Inferior parietal cortex (tissue), 1 donor: ENCODE results near the gene PIM2.

Source experiments
- DNase-seq: peaks from one replicate; pipeline ENCODE4 v3.0.0-alpha.2; 2016; ENCODE audit errors: extremely low spot score

Gene PIM2

DNA sequence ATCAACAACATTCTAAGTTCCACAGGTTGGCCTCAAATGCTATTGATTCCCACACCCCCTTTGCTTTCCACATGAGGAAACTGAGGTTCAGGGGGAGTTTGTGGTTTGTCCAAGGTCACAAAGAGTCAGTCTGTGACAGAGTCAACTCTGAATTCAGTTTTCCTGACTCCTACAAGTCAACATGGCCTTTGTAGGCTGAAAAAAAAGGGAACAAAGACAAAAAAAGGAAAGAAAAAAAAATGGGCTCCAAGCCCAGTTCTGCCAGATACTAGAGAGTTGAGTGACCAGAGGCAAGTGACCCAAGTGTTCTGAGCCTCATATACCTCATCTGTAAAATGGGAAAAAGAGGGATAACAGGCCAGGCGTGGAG is 16.5 kb upstream of the PIM2 start:
- no peak for DNase-seq

DNA sequence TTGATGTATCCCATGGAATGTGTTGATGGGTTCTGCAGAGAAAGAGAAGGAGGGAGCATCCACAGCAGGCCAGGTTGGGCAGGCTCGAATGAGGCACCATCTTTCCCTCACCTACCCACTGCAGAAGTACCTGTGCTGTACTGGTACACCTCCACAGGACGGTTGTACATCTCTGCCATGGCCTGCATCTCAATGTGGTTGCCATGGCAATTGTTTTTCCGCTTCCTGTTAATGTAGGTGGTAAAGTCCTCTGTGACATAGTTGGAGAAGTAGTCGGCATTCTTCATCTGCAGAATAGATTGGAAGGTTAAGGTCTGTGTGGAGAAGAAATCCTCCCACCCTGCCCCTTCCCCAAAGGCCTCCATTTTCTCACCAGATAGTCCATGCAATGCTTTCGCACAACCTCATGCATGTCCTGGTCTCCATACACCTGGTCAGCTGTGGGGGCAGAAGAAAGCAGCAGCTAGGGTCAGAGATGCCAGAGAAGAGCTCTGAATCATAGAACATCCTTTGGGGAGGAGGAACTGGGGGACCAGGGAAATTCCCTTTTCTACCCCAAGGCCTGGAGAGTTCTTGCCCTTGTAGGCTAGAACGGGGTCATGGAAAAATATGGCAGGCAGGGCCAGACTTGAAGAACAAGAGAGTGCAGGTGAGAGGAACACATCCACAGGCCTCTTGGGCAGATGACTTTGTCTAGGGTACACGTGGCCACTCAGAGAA is 15.9 kb upstream of the PIM2 start:
- DNase-seq = no peak

DNA sequence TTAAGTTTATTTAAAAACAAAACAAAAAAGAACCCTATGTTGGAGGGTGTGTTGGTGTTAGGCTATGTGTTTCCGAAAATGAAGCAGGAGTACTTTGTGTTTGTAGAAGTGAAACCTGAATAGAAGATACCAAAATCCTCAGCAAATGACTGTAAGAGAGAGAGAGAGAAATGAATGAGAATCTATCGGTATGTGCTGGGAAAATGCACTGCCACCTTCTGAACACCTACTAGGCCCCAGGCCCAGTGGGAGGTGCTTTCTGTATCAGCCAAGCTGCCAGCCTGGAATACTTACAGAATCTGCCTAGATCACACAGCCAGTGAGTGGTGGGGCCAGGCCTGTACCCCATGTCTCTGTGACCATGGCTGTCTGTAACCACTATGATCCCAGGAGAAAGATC is 14.9 kb upstream of the PIM2 start:
- DNase-seq = no peak

DNA sequence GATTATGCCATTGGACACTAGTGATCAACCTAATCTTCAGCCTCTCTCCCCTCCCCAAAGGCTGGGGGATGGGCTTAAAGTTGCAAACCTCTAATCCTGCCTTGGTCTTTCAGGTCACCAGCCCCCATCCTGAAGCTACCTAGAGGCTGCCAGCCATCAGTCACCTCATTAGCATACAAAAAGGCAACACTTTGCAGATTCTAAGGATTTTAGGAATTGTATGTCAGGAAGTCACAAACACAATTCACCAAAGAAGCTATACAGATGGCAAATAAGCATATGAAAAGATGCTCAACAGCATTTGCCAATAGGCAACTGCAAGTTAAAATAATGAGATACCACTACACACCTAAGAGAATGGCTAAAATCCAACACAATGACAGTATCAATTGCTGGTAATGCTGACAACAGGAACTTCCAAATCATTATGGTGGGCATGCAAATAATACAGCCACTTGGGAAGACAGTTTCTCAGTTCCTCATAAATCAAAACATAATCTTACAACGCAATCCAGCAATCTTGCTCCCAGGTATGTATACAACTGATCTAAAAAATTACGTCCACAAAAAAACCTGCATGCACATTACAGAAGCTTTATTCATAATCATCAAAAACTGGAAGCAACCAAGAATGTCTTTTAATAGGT is 9.0 kb upstream of the PIM2 start:
- DNase-seq = no peak

DNA sequence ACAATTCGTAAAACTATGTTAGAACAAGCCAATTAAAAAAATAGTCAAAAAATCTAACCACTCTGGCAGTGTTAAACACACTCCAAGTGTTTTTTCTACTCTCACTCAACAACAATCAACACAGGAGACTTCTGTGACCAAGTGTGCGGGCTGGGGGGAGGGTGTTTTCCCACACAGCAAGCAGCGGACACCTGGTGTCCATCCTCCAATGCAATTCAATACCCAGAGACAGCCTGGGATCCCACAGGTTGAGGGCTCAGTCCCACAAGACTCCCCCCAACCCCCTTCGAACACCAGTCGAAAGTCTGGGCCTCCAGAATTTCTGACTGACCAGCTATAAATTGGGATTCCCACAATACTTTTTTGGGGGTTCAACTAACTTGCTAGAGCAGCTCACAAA is 8.3 kb upstream of the PIM2 start:
- DNase-seq = no peak

DNA sequence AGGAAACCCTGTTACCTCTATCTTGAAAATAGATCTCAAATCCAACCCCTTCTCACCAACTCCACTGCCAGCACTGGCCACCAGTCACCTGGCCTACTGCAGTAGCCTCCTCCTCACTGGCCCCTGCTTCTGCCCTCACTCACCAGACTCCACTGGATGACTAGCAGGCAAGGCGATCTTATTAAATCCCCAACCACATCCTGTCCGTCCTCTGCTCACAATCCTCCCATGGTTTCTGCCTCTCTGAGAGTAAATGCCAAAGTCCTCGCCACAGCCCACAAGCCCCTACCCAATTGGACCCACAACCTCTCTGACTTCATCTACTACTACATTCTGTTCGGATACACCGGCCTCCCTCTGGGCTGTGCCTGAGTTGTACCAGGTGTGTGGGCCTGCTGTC is 5.4 kb upstream of the PIM2 start:
- DNase-seq = no peak

DNA sequence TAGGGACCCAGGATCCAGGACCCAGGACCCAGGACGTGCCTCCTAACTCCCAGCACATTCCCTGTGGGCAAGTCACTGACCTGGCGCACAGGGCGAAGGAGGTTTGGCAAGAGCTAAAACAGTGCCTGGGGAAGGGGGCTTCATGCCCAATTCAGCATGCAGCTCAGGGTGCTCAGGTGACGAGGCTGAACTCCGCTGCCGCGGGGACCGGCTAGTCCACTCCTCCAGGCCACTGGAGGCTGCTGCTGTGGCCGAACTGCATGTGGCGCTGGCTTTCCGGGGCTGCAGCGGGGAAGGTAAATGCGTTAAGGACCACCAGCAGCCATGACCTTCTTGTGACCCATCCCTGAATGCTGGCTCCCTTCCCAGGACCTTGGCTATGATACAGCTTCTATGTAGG is 4.9 kb upstream of the PIM2 start:
- no peak for DNase-seq

DNA sequence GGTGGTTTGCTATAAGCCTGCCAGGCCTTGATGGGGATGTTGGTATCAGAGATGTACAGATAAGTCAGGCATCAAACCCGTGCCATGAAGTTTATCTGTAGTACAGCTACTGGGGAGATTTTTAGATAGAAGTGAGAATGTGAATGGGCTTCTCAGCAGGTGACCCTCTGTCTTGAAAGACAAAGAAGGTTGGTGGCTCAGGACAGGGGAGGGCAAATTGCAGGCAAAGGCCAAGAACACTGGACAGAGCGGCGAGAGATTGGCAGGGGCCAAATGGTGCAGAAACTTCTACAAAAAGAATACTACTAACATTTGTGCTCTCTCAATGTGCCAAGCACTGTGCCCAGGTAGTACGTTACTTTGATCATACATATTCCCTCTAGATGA is 1.9 kb upstream of the PIM2 start:
- DNase-seq = no peak

DNA sequence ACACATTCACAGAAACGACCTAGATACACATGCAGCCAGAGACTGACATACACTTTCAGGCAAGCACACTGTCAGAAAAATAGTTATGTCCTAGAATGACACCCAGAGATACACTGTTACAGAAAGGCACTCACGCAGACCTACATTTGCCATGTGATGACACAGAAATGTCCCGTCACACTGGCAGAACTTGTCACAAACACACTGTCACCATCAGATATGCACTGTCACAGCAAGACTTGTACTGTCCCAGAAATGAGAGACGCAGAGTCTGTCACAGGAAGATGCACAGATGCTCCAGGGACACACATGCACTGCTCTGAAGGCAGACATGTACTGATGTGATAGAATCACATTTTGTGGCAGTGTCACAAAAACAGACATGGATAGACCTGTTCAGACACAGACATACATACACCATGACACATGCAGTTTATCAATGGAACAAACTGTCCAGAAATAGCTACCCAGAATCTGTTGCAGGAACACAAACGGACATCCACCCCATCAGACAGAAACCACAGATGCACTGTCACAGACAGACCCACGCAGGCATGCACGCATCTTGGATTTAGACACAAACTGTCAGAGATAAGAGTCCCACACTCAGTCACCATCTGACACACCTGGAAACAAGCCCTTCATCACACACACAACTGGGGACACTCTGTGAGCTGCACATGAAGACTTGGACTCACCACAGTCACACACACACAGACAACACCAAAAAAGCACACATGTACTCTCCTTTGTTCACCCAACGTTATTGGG is 1.3 kb upstream of the PIM2 start:
- DNase-seq = no peak

DNA sequence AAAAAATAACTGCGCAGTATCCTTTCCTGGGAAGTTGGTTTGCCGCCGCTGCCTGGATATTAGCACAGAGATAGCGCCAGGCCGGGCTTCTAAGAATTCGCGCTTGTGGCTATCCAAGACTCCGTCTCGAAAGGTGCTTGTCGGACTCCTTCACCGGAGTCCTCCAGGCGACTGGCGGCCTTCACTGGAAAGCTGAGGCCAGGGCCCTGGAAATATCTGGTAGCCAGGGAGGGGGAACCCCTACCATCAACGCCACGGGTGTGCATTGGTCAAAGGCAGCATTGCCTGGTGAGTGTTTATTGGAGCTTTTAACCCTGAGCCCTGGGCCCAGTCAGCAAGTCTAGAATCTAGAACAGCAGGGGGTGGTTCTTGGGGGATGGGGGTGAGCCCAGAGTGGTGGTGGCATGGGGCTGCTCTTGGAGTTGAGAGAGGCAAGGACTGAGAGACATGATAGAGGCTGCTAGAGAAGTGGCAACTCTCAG is 577 bp upstream of the PIM2 start:
- no peak for DNase-seq

DNA sequence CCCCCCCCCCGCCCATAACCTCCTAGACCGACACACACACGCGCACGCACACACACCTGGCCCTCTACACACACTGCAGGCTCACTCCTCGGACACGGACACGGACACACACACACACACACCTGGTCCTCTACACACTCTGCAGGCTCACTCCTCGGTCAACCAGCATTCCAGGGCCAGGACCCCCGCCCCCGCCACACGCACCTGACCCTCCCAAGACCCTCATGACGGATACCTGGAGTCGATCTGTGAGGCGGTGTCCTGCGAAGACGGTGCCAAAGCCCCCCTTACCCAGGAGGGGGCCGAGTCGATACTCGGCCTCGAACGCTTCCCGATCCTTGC is 552 bp downstream of the PIM2 start:
- no peak for DNase-seq

DNA sequence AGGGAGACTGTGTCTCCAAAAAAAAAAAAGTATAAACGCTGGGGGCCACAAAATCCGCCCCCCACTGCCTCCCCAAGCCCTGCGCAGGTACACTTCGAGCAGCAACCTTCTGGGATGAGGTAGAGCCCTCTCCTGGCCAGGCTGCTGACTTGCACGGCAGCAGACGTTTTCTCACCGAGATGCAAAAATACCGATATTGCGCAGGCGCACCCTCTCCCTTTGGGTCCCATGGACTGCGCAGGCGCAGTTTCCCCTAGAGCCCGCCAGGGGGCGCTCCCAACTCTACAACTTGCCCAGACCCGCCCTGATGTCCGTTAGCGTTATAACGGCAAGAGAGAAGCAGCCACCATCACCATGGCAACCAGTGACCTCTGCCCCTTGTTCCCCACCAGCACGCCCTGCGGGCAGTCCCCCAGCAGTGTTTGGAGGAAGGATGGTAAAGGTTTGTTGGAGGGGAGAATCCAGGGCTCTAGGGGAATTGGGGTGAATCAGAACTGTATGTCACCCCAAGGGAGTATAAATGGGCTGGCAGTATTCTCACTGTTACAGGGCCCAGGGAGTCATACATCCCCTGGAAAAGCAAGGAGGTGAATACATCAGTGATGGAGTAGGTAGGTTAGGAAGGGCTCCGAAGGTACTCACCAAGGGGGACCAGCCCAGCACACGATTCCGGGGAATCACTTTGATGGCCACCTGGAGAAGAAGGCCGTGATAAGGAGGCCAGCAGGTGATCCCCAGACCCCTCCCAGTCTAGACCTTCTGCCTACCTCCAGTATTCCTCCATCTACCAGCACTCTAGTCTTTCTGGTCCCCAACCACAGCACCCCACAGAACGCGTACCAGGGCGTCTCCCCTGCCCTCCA is 1.5 kb downstream of the PIM2 start:
- DNase-seq = peak; percentile 89

DNA sequence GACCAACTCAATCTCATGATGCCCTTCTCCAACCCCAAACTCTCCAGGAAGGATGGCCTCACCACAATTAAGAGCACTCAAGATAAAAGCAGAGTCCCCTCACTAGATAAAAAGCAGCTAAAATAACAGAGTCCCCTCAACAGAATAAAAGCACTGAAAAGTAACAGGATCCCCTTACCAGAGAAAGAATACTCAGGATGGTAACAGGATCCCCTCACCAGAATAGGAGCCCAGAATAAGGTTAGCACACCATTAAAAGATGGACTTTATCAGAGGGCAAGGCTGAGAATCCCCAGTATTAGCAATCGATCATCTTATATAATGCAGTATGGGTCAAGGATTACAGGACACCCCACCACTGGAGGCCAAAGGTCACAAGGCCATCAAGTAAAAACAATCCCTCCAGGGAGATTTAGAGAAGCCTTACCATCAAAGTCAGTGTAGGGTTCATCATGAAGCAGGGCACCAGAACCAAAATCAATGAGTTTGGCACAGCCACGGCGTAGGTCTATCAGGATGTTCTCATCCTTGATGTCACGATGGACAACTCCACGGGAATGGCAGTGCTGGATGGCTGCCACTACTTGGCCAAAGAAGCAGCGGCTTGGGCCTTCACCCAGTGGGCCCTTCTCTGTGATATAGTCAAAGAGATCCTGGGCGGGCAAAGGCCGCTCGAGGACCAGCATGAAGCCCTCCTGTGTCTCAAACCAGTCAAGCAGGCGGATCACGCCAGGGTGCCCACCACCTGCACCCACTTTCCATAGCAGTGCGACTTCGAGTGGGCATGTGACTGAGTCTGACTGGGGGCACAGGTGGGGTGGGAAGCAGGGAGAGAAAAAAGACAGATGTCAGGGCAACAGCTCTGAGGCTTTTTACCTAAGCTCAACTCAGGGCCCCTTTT is 4.0 kb downstream of the PIM2 start:
- no peak for DNase-seq

DNA sequence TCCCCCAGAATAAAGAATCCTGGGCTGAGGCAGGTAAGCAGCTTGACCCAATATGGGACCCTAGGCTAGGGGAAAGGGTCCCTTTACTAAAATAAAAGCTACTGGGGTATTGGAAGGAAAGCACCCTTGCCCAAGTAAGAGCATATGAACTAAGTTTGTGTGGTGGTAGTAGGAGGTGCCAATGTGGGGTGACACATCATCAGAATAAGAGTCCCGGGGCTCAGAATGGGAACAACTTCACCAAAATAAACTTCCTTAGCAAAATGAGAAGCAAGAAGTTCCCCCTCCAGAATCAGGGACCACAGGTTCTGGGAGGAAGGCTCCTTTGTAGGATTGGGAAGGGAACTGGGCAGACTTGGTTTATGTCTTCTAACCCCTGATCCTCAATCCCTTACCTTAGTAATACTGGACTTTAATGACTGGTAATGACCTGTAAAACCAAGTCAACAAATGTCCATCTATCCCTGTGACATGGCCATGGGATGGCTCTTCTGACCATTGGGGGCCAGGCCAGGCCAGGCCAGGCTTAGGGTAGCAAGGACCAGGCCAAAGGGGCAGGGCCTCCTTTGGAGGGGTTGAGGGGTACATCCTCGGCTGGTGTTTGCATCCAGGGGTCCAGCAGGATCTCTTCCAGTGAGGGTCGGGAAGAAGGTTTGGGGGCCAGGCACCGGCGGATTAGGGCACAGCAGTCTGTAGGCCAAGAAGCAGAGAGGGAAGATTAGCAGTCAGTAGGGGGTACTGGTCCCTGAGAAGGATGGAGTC is 5.0 kb downstream of the PIM2 start:
- no peak for DNase-seq

DNA sequence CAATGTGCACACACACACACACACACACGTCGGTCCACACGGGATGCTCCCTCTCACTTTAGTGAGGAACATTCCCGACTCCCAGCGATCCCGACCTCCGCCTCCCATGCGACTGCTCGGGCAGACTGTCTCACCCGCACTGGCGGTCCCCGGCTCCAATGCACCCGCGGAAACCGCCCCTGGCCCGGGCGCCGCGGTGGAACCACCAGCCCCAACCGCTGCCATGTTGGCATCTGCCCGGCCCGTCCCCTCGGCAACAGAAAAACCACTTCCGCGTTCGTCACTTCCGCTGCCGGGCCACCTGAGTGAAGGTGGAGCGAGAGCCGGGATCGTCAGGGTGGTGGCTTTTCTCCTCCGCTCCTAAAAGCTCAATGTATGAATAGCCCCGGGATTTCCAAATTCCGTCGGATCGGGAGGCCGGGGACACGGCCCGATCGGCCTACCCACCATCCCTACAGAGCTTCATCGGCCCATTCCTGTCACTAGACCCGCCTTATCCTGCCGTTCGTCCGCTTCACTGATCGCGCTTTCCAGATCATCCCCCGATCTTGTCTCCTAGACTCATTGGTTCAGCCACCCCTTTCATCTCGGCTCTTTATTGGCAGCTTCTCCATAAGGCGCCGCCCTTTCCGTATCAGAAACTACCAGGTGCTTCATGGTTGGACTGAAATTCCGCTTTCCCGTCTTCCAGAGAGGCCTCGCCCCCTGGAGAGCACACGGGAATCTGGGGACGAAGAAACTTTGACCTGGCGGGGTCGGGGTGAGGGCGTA is 7.2 kb downstream of the PIM2 start, which contains the start of gene SLC35A2:
Gene SLC35A2 (minus strand): TSS at position 235 of the 771 bp plus-strand sequence. CDS start 10 bp downstream, at position 225.
- peak; percentile 78 for DNase-seq

DNA sequence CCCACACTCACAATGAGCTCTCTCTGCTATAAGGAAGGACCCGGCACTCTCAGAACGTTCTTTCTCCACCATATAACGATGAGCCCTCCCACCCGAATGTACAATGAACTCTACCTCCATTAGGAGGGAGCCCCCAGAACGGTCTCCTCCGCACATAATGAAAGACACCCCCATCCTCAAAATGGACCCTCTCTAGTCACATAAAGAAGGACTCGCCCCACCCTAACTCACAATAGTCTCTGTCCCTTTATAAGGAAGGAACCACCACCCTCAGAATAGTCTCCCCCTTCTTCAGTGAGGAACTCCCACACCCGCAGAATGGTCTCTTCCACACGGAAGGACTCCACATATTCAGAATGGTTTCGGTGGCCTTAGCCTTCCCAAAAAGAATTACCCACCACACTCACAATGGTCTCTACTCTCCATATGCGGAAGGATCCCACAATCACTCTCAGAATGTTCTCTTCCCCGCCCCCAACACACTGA is 7.9 kb downstream of the PIM2 start:
- no peak for DNase-seq

DNA sequence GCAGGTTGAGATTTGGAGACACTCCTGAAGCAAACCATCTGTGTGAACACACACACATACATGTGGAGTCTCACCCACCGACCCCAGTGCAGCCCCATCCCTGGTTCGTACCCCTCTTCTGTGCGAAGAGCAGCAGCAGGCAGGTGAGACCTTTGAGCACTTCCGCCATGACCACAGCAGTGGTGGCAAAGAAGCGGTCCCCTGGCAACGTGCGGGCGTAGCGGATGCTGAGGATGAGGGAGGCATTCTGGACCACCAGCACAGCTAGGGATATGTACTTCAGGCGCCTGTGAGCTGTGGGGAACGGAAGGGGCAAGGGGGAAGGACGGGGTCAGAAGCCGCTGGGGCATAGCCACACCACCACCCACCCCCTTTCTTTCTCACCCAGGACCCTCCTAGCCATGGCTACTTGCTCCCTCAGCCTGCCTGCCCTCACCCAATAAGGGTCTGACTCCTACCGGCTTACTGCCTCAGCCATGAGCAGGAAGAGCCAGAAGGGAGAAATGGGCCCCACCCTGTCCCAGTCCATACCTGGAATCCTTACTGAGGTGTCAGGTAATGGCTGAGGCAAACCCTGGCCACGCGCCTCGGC is 9.0 kb downstream of the PIM2 start:
- DNase-seq = no peak

DNA sequence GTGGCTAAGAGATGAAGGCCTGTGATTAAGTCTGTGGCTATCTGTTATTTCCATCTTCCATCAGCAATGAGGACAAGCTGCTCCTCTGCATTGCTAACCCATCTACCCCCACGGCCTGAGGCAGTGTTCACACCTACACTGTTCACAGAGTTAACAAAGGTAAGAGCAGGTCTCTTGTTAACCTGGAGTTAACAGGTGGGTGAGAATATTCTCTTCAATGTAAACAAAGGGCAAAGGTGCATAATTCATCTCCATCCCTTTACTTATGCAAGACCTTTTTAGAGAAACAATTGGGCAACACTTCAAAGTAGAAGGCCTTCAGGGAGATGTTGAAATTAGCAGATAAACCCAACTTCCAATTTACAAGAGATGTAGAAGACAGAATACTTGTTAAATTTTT is 10.2 kb downstream of the PIM2 start:
- no peak for DNase-seq
